Astrocyte of the spinal cord (primary cell): Measurements from ENCODE around the gene EMP1.

Experiments
- DNase-seq: peaks from one replicate; pipeline ENCODE4 v3.0.0; 2011; ENCODE audit warnings: low read depth, low spot score
- H3K4me3 ChIP-seq: 2 replicates; pipeline ENCODE4 v1.5.1; 2011; ENCODE audit warnings: low read depth, mild to moderate bottlenecking, low read length, moderate library complexity
- in situ Hi-C: cut with HindIII; loops from 2 replicates; pipeline ENCODE4 v1.10.0; 2017; ENCODE audit warnings: low sequenced_read_pairs
- TF ChIP-seq, protein P1 (sequence below): IDR thresholded peaks from 2 replicates; pipeline ENCODE4 v1.5.1; 2012; ENCODE audit warnings: low read depth, mild to moderate bottlenecking, low read length, inconsistent platforms

EMP1 gene

DNA sequence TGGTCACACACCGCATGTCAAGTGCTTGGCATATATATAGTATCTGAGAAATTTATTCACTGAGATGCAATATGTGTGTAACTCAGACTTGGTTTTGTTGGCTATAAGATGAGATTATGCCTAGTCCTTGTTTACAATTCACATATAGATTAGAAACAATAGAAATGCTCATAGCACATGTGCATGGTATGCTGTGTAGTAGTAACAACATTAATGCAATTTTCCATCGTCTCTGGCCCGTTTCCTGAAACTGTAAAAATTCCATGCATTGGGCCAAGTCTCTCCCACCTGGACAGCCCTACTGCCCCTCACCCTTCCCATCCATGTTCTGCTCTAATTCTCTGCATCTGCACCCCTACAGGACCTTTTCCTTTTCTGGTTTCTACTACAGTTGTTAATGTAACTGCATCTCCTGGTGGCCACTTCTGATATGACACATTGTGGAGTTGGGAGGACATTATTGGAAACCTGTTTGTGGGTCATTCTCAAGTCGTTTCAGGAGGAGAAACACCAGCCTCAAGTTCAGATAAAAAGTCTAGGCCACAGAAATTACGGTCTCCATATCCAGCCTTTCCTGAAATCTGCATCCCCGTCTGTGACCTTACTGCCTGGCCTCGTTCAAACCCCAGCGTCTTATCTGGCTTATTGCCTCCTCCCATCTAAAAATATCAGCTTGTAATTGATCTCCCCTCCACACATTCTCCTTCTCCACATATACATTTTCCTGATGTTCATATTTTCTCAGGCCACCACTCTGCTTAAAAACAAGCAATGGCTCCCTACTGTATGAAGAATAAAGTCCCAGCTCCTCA lies 37.5 kb downstream of the EMP1 start:
- H3K4me3 ChIP-seq: no peak overlapping the region
- TF ChIP-seq, protein P1, sequence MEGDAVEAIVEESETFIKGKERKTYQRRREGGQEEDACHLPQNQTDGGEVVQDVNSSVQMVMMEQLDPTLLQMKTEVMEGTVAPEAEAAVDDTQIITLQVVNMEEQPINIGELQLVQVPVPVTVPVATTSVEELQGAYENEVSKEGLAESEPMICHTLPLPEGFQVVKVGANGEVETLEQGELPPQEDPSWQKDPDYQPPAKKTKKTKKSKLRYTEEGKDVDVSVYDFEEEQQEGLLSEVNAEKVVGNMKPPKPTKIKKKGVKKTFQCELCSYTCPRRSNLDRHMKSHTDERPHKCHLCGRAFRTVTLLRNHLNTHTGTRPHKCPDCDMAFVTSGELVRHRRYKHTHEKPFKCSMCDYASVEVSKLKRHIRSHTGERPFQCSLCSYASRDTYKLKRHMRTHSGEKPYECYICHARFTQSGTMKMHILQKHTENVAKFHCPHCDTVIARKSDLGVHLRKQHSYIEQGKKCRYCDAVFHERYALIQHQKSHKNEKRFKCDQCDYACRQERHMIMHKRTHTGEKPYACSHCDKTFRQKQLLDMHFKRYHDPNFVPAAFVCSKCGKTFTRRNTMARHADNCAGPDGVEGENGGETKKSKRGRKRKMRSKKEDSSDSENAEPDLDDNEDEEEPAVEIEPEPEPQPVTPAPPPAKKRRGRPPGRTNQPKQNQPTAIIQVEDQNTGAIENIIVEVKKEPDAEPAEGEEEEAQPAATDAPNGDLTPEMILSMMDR: peak; percentile 93
- in situ Hi-C loops: no loop called here
- peak; percentile 69 for DNase-seq

DNA sequence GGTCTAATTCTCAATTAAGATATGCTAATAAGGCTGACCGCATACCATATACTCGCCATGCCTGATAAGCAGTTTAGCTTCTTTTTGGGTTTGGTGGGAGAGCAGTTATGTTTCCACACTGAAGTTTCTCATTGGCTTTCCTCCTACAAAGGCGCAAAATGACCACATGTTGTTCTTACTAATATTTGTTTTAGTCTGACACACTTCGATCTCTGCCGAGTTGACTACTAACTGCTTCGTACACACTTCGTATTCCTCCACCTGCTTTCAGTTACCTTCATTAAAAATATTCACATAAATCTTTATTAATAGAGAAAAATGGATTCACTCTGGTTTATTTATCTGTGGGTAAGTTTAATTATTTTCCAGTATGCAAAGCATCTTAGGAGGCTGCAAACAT lies 41.7 kb downstream of the EMP1 start:
- in situ Hi-C loops: no loop called here
- no peak overlapping the region for H3K4me3 ChIP-seq
- TF ChIP-seq, protein P1: no peak
- DNase-seq: no peak

DNA sequence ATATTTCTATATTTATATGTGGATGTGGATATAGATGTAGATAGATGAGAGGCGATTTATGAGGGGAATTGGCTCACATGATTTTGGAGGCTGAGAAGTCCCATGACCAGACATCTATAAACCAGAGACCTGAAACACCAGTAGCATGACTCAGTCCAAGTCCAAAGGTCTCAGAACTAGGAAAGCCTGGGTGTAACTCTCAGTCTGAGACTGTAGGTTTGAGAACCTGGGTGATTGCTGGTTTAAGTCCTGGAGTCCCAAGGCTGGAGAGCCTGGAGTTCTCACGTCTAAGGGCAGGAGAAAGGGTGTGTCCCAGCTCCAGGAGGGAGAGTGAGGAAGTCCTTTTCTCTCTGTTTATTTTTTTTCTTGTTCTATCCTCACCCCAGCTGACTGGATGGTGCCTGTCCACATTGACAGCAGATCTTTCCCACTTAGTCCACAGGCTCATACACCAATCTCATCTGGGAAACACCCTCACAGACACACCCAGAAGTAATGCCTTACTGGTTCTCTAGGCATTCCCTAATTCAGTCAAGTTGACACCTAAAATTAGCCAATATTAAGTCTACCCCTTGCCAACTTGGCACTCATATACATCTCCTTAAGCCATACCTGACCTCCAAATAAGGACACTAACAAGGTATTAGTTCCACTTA lies 45.4 kb downstream of the EMP1 start:
- in situ Hi-C loops: no loop called here
- TF ChIP-seq, protein P1: no peak
- DNase-seq: no peak
- H3K4me3 ChIP-seq: no peak overlapping the region

DNA sequence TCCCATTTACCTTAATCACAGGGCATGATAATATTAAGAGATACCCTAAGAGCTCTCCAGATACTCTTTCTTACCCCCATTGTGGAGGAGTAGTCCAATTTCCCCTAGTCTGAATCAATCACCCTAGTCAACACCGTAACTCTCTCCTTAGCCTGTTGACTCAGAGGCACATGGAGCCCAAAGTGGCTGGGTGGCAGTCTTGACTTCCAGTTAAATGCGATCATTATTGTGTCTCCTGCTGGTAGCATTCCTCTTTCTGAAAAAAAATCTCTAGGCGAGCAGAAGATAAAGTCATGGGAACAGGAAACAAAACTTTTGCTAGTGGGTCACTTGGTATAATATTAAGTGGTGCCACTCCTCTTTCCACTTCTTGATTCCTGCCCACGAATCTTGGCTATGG lies 46.4 kb downstream of the EMP1 start:
- TF ChIP-seq, protein P1: no peak
- in situ Hi-C loops: no loop called here
- DNase-seq: no peak
- no peak overlapping the region for H3K4me3 ChIP-seq

DNA sequence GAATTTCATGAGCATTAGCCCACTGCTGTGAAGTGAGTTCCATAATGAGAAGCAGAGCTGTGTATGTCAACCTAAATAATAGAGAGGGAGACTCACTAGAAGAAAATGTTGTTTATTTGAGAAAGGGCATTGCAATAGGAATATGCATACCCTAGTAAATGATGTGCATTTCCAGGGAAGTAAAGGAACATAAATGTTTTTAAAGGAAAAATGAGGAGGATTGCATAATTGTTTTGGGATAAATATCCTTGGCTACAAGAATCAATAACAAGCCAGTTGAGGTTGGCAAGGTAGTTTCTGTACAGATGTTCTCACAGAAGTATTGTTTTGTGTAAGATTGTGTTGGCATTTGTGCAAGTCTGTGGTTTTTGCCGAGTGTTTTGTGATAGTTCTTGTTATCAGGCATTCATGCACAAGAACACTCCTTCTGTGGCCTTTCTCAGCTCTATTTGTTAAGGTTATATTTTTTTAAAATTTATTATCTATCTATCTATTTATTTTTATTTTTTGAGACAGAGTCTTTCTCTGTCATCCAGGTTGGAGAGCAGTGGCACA lies 47.1 kb downstream of the EMP1 start:
- in situ Hi-C loops: no loop called here
- no peak overlapping the region for H3K4me3 ChIP-seq
- TF ChIP-seq, protein P1: no peak
- no peak for DNase-seq

DNA sequence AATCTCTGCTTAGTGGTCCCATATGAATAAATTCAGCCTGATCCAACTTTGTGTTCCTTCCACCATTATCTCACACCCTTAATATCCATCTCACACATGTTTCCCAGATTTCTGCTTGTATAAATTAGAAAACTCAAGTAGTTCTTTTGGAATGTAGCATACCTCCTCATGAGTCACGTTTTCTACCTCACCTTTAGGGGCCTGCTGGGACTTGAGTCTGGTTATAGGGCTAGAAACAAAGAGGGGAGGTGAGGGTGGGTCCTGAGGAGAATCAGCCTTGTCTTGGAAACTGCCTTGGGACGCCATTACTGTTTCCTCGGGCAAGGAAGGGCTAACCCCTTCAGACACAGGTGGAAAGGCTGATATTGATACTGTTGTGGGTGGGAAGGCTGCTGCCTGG lies 51.1 kb downstream of the EMP1 start:
- no peak overlapping the region for H3K4me3 ChIP-seq
- TF ChIP-seq, protein P1: no peak
- in situ Hi-C loops: no loop called here
- DNase-seq: no peak
